Erythroblast (primary cell): ENCODE data around the gene TENM4.

Source experiments
- GATA1 ChIP-seq: IDR thresholded peaks from 2 replicates; pipeline ENCODE4 v1.6.1; 2011; ENCODE audit warnings: low read depth, mild to moderate bottlenecking, control low read depth, low read length, moderate library complexity
- POLR2A ChIP-seq: IDR thresholded peaks from 2 replicates; pipeline ENCODE4 v1.6.1; 2011; ENCODE audit warnings: mild to moderate bottlenecking, low read length

GRCh38 chr11:79021601-79022000 is 419.2 kb downstream of the TENM4 start:
- no peak for TF ChIP-seq POLR2A
- TF ChIP-seq GATA1: no peak
